ENCODE data around the gene PSME2. TPM values are rescaled to one million over a fixed set of nuclear protein-coding genes. Genes with fewer than 3 reads are reported as not detected.

Gene PSME2
- total RNA-seq, 1 experiment from 2014 or later = 142 TPM

DNA sequence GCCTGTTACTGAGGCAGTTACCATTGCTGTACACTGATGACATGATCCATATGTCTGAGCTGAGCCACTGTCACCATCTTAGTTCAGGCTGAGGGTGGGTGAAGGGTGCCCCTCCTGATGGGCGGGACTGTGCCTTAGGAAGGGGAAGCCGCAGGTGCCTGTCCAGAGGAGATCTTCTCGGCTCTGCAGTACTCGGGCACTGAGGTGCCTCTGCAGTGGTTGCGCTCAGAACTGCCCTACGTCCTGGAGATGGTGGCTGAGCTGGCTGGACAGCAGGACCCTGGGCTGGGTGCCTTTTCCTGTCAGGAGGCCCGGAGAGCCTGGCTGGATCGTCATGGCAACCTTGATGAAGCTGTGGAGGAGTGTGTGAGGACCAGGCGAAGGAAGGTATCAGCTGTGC is 4.6 kb upstream of the PSME2 start:
- H3K27ac Mint-ChIP-seq (ENCODE audit: unreplicated experiment) = no peak overlapping the region
- H3K4me3 ChIP-seq (ENCODE audit: low read depth, low read length) = no peak overlapping the region
- BruUV-seq (replicated peaks) = no TSS peak
- H3K9me3 Mint-ChIP-seq (ENCODE audit: unreplicated experiment) = no peaks in the 10 kb centered on the region
- CTCF ChIA-PET = no interaction called here
- intact Hi-C loops (cut with micrococcal nuclease; ENCODE audit: unreplicated experiment) = no loop called here
- no peaks in the 10 kb centered on the region for H3K27me3 Mint-ChIP-seq (ENCODE audit: insufficient read depth, unreplicated experiment)
- no peaks in the 10 kb centered on the region for H3K27me3 ChIP-seq (replicated peaks; ENCODE audit: control insufficient read depth, insufficient read depth, low read length)
- no peaks in the 10 kb centered on the region for H3K4me1 Mint-ChIP-seq (ENCODE audit: low read depth, unreplicated experiment)
- H3K36me3 Mint-ChIP-seq (ENCODE audit: insufficient read depth, unreplicated experiment) = peaks cover 69% of the 10 kb centered on the region
- H3K4me1 ChIP-seq = peaks cover 6% of the 10 kb centered on the region
- no peak for TF ChIP-seq CTCF (IDR thresholded peaks at IDR 0.05; ENCODE audit: insufficient read depth in 1 of 2, low read depth in 1 of 2, low read length in 1 of 2, severe bottlenecking in 1 of 2, unreplicated experiment in 1 of 2)
- H3K36me3 ChIP-seq (ENCODE audit: control insufficient read depth, insufficient read depth, low read length) = peaks cover 4% of the 10 kb centered on the region; the same call in 1 of the 2 replicates
- no peak overlapping the region for H3K4me3 Mint-ChIP-seq (ENCODE audit: unreplicated experiment)
- no peaks in the 10 kb centered on the region for H3K9me3 ChIP-seq
- POLR2A ChIA-PET = interaction anchor here (1.0 kb wide), 1 partner anchor 10 kb away, joined by 5 read pairs; the partner anchor contains the start of gene EMC9
- DNase-seq = no peak

DNA sequence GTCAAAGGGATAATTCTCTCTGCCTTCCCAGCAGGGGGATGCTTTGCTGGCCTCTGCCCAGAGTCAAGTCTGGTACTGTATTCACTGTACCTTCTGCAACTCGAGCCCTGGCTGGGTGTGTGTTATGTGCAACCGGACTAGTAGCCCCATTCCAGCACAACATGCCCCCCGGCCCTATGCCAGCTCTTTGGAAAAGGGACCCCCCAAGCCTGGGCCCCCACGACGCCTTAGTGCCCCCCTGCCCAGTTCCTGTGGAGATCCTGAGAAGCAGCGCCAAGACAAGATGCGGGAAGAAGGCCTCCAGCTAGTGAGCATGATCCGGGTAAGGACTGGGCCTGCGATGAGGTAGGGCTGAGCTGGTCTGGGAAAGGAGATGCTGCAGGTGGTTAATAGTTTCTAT is 4.2 kb upstream of the PSME2 start:
- Mint-ChIP-seq H3K4me1 (ENCODE audit: low read depth, unreplicated experiment) (peaks cover 4% of the 10 kb centered on the region), H3K9me3 (ENCODE audit: unreplicated experiment) (no peaks in the 10 kb centered on the region), H3K36me3 (ENCODE audit: insufficient read depth, unreplicated experiment) (peaks cover 66% of the 10 kb centered on the region), H3K4me3 (ENCODE audit: unreplicated experiment) (no peak overlapping the region), H3K27ac (ENCODE audit: unreplicated experiment) (no peak overlapping the region), H3K27me3 (ENCODE audit: insufficient read depth, unreplicated experiment) (no peaks in the 10 kb centered on the region)
- BruUV-seq (replicated peaks) = no TSS peak
- H3K4me3 ChIP-seq (ENCODE audit: low read depth, low read length) = no peak overlapping the region
- TF ChIP-seq CTCF (IDR thresholded peaks at IDR 0.05; ENCODE audit: insufficient read depth in 1 of 2, low read depth in 1 of 2, low read length in 1 of 2, severe bottlenecking in 1 of 2, unreplicated experiment in 1 of 2) = no peak
- CTCF ChIA-PET = interaction anchor here (1.3 kb wide), 1 partner anchor 11 kb away, joined by 5 read pairs; the partner anchor contains the start of gene IRF9
- intact Hi-C loops (cut with micrococcal nuclease; ENCODE audit: unreplicated experiment) = no loop called here
- POLR2A ChIA-PET = no interaction called here
- peaks cover 4% of the 10 kb centered on the region; the same call in 1 of the 2 replicates for H3K36me3 ChIP-seq (ENCODE audit: control insufficient read depth, insufficient read depth, low read length)
- DNase-seq = no peak
- H3K27me3 ChIP-seq (replicated peaks; ENCODE audit: control insufficient read depth, insufficient read depth, low read length) = no peaks in the 10 kb centered on the region
- peaks cover 6% of the 10 kb centered on the region for H3K4me1 ChIP-seq
- no peaks in the 10 kb centered on the region for H3K9me3 ChIP-seq

- Histone ChIP-seq H3K36me3 (ENCODE audit: control insufficient read depth, insufficient read depth, low read length) (peaks cover 4% of the 10 kb centered on the region; the same call in 1 of the 2 replicates), H3K4me3 (ENCODE audit: low read depth, low read length) (no peak overlapping the region), H3K9me3 (no peaks in the 10 kb centered on the region), H3K27me3 (replicated peaks; ENCODE audit: control insufficient read depth, insufficient read depth, low read length) (no peaks in the 10 kb centered on the region), H3K4me1 (peaks cover 6% of the 10 kb centered on the region)
- Mint-ChIP-seq H3K36me3 (ENCODE audit: insufficient read depth, unreplicated experiment) (peaks cover 62% of the 10 kb centered on the region), H3K27ac (ENCODE audit: unreplicated experiment) (no peak overlapping the region), H3K27me3 (ENCODE audit: insufficient read depth, unreplicated experiment) (no peaks in the 10 kb centered on the region), H3K9me3 (ENCODE audit: unreplicated experiment) (no peaks in the 10 kb centered on the region), H3K4me3 (ENCODE audit: unreplicated experiment) (no peak overlapping the region), H3K4me1 (ENCODE audit: low read depth, unreplicated experiment) (peaks cover 8% of the 10 kb centered on the region)
- CTCF ChIA-PET = interaction anchor here (1.3 kb wide), 1 partner anchor 11 kb away, joined by 5 read pairs; the partner anchor contains the start of gene IRF9
- POLR2A ChIA-PET = interaction anchor here (0.5 to 1.2 kb wide), 2 partner anchors 36 to 714 kb away, joined by 4 to 6 read pairs; no protein-coding TSS in a partner anchor
- TF ChIP-seq CTCF (IDR thresholded peaks at IDR 0.05; ENCODE audit: insufficient read depth in 1 of 2, low read depth in 1 of 2, low read length in 1 of 2, severe bottlenecking in 1 of 2, unreplicated experiment in 1 of 2) = no peak
- DNase-seq = no peak
- no TSS peak for BruUV-seq (replicated peaks)
- intact Hi-C loops (cut with micrococcal nuclease; ENCODE audit: unreplicated experiment) = no loop called here
Measured at GRCh38 chr14:24150061-24150460, 3.7 kb upstream of the PSME2 start.
